ENCODE measurements around the gene ATP8B4.
"Not testable (repeated sequence)": the region's sequence is repeated elsewhere in the genome, so short reads cannot be mapped to it uniquely, and the experiment has no call there.

The ATP8B4 gene

GRCh38 chr15:50108461-50108860 lies 10.6 kb downstream of the ATP8B4 start:
- no peak for FAIRE-seq

GRCh38 chr15:50107591-50108408 lies 11.2 kb downstream of the ATP8B4 start:
- FAIRE-seq: no peak

- no peak for FAIRE-seq
Measured at GRCh38 chr15:50107157-50107556, 11.9 kb downstream of the ATP8B4 start.

DNA sequence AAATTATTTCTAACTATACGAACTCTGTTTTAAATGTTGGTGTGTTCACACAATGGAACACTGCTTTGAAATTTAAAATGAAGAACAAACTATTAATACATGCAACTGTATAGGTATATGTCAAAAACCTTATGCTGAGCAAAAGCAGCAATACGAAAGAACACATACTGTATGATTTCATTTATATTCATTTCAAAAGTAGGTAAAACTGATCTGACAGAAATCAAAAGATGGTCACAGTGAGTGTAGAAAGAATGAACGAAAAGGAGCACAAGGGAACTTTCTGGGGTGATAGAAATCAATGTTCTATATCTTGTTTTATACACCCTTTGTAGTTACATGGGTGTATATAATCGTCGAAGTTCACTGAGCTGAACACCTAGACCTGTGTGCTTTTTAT lies 12.6 kb downstream of the ATP8B4 start:
- FAIRE-seq: no peak

- FAIRE-seq: no peak
Measured at GRCh38 chr15:50100486-50100885, 18.5 kb downstream of the ATP8B4 start.

GRCh38 chr15:50098545-50098944 lies 20.5 kb downstream of the ATP8B4 start:
- FAIRE-seq: no peak

GRCh38 chr15:50095938-50096821 lies 22.9 kb downstream of the ATP8B4 start:
- FAIRE-seq: no peak

GRCh38 chr15:50089386-50089785 lies 29.6 kb downstream of the ATP8B4 start:
- not testable (repeated sequence) for FAIRE-seq

DNA sequence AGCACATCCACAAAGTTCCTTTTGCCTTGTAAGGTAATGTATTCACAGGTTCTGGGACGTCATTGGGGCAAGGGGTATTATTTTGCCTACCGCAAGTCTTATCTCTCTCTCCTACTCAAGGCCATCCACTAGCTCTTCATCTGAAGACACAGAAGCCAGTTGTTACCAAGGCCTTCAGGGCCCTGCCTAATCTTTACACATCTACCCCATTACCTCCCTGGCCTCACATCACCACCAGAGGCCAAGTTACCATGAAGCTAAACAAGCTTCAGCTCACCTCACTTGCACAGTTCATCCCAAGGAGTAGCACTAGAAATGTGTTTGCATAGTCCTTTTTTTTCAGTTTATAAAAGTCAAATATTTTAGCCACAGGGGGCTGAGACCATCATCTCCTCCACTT lies 34.1 kb downstream of the ATP8B4 start:
- FAIRE-seq: no peak

- no peak for FAIRE-seq
Measured at GRCh38 chr15:50083424-50084025, 35.5 kb downstream of the ATP8B4 start.

- FAIRE-seq: no peak
Measured at GRCh38 chr15:50082066-50082465, 37.0 kb downstream of the ATP8B4 start.

DNA sequence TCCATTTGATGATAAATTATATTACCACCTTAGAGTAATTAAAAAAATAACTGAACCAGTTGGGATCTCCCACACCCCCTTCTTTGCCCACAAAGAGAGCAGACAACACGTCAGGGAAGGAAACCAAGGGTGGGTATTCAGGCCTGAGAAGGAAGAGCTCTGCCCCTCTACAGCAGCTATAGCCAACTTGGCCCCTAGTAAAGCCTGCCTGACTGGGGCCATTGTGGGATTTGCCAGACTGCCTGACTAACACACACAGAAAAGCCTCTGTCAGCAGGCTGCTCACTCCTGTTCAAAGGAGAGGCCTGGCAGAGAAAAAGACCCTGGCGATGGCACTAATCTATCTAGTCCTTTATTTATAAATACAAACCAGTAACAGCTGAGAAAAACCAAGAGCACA lies 41.4 kb downstream of the ATP8B4 start:
- no peak for FAIRE-seq

GRCh38 chr15:50077176-50077575 lies 41.9 kb downstream of the ATP8B4 start:
- no peak for FAIRE-seq

DNA sequence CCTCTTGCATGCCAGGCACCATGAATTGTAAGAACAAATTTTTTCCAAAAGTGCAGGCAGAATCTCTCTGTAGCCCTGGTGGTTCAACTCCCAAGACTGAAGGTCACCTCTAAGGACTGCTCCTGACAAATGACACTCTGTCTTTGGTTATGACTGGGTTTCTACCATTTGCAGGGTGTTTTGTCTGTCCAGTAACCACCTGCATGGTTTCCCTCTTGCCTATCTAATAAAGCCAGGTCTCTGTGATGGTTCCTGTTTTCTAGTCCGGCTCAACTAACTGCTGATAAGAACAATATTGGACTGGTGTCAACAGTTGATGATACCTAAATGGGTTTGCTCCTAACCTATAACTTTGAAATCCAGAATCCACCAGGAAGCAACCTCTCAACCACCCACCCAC lies 43.7 kb downstream of the ATP8B4 start:
- no peak for FAIRE-seq

GRCh38 chr15:50071551-50072258 lies 47.3 kb downstream of the ATP8B4 start:
- FAIRE-seq: no peak

GRCh38 chr15:50068016-50068415 lies 51.0 kb downstream of the ATP8B4 start:
- FAIRE-seq: no peak

- no peak for FAIRE-seq
Measured at GRCh38 chr15:50067254-50067653, 51.8 kb downstream of the ATP8B4 start.

GRCh38 chr15:50066666-50067065 lies 52.4 kb downstream of the ATP8B4 start:
- no peak for FAIRE-seq

- FAIRE-seq: no peak
Measured at GRCh38 chr15:50066202-50066601, 52.8 kb downstream of the ATP8B4 start.

DNA sequence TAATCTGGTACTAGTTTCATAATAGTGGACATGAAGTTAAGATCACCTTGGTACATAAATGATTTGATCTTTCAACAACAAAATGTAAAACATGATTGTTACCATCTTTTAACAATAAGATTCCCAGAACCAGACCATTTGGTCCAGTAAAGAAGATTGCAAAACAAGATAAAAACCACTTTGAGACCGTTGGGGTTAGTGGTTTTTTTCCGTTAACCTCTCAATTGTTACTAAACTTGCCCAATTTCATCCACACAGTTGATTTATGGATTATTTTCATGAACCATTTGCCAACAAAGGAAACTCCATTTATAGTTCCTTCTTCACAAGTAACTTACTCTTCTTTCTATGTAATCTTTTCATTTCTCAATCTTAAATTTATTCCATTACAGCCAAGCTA lies 53.8 kb downstream of the ATP8B4 start:
- no peak for FAIRE-seq

- FAIRE-seq: no peak
Measured at GRCh38 chr15:50064673-50065072, 54.4 kb downstream of the ATP8B4 start.

GRCh38 chr15:50063226-50063625 lies 55.8 kb downstream of the ATP8B4 start:
- no peak for FAIRE-seq

DNA sequence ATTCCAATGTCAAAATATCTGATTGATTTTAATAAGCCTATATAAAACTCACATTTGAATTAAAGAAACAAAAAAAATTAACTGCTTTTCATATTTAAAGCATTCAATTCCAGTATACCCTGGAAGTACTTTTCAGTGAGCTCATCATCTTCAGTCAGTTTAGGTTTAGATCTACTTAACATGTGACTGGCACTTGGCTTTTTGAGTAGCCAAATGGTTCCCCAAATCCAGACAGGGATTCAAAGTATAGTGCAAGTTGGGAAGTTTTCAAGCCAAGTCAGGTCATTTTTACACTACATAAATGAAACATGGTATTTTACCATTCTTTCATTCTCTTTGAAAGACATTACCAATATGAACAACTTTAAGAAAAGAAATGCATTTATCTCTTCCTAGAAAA lies 57.5 kb downstream of the ATP8B4 start:
- FAIRE-seq: no peak

Data from TTC549 (cell line).